Hindlimb muscle (tissue), 1 donor: ENCODE data around the gene CACNA1G. TPM values are rescaled to one million over a fixed set of nuclear protein-coding genes. Genes with fewer than 3 reads are reported as not detected.

ENCODE experiments used
- DNase-seq: peaks from one replicate; pipeline ENCODE4 v3.0.0-alpha.2; 2013
- polyA plus RNA-seq: library from polyadenylated mRNA; unstranded; fragments of 120-200 nt; gene quantifications from one replicate; pipeline ENCODE4 v1.2.1, GENCODE V29; 2013; ENCODE audit not compliant: insufficient read length

Gene CACNA1G
- polyA plus RNA-seq, 1 donor = 4.8 TPM

GRCh38 chr17:50675627-50676026, 115.1 kb downstream of the CACNA1G start:
- no peak for DNase-seq

GRCh38 chr17:50676065-50676975, 115.8 kb downstream of the CACNA1G start:
- DNase-seq = no peak

Other genes starting within 250 kb of the CACNA1G start
- gene XYLT2, start 214.6 kb upstream of the CACNA1G start, polyA plus RNA-seq = 27.3 TPM
- gene MRPL27, start 187.5 kb upstream of the CACNA1G start, polyA plus RNA-seq = 52.5 TPM
- gene EME1, start 187.5 kb upstream of the CACNA1G start, polyA plus RNA-seq = 4.9 TPM
- gene LRRC59, start 163.2 kb upstream of the CACNA1G start, polyA plus RNA-seq = 45.1 TPM
- gene ACSF2, start 134.5 kb upstream of the CACNA1G start, polyA plus RNA-seq = 85.4 TPM
- 4.4 TPM for gene CHAD, start 91.8 kb upstream of the CACNA1G start, polyA plus RNA-seq
- 36.9 TPM for gene RSAD1, start 81.9 kb upstream of the CACNA1G start, polyA plus RNA-seq
- 1.0 TPM for gene MYCBPAP, start 52.3 kb upstream of the CACNA1G start, polyA plus RNA-seq
- 1.5 TPM for gene EPN3, start 28.0 kb upstream of the CACNA1G start, polyA plus RNA-seq
- 31.4 TPM for gene SPATA20, start 13.5 kb upstream of the CACNA1G start, polyA plus RNA-seq
- gene ABCC3, start 74.2 kb downstream of the CACNA1G start, polyA plus RNA-seq = 0.66 TPM
- gene ANKRD40, start 147.2 kb downstream of the CACNA1G start, polyA plus RNA-seq = 45.4 TPM
- 270 TPM for gene LUC7L3, start 158.9 kb downstream of the CACNA1G start, polyA plus RNA-seq
- not detected for gene ANKRD40CL, start 206.8 kb downstream of the CACNA1G start, polyA plus RNA-seq